Measurements from ENCODE around the gene AIP. TPM values are rescaled to one million over a fixed set of nuclear protein-coding genes. Genes with fewer than 3 reads are reported as not detected.
A peak's percentile ranks its signal among the peaks of the same experiment; 100 is the strongest.

Gene AIP
- 81.5 and 91.2 TPM in 2 replicates for total RNA-seq (2014; rRNA removed; shearing (Covaris generic))
- 65.3 and 67.3 TPM in 2 replicates for polyA plus RNA-seq (2015; cell fraction: cytosol; rRNA removed)
- 43.6 and 54.0 TPM in 2 replicates for polyA plus RNA-seq (2015; cell fraction: nucleus; rRNA removed)

- DNase-seq (ENCODE audit: low read depth) = peak; percentile 96
These were observed at the start of gene AIP for GRCh38 chr11:67482827-67483798. AIP (plus strand) TSS chr11:67483026; CDS start chr11:67483159, 133 bp downstream.

GRCh38 chr11:67433536-67434394, 49.1 kb upstream of the AIP start:
- DNase-seq (ENCODE audit: low read depth) = no peak

- no peak for DNase-seq (ENCODE audit: low read depth)
These were observed 48.4 kb upstream of the AIP start for GRCh38 chr11:67434395-67434881.

- DNase-seq (ENCODE audit: low read depth) = no peak
These were observed 47.6 kb upstream of the AIP start for GRCh38 chr11:67435031-67435726.

- no peak for DNase-seq (ENCODE audit: low read depth)
These were observed 46.9 kb upstream of the AIP start for GRCh38 chr11:67435727-67436458.

- no peak for DNase-seq (ENCODE audit: low read depth)
These were observed 46.3 kb upstream of the AIP start for GRCh38 chr11:67436459-67437081.

- DNase-seq (ENCODE audit: low read depth) = no peak
These were observed 45.6 kb upstream of the AIP start, which contains the start of gene PTPRCAP for GRCh38 chr11:67437082-67437808. PTPRCAP (minus strand) TSS chr11:67437682; CDS start chr11:67437619, 63 bp downstream.

- no peak for DNase-seq (ENCODE audit: low read depth)
These were observed 45.0 kb upstream of the AIP start for GRCh38 chr11:67437809-67438157.

- DNase-seq (ENCODE audit: low read depth) = no peak
These were observed 44.5 kb upstream of the AIP start for GRCh38 chr11:67438158-67438902.

- peak; percentile 48 for DNase-seq (ENCODE audit: low read depth)
These were observed 43.3 kb upstream of the AIP start for GRCh38 chr11:67439321-67440228.

- DNase-seq (ENCODE audit: low read depth) = no peak
These were observed 42.4 kb upstream of the AIP start for GRCh38 chr11:67440229-67441097.

GRCh38 chr11:67441098-67441563, 41.7 kb upstream of the AIP start:
- DNase-seq (ENCODE audit: low read depth) = no peak

- DNase-seq (ENCODE audit: low read depth) = no peak
These were observed 41.0 kb upstream of the AIP start for GRCh38 chr11:67441731-67442351.

GRCh38 chr11:67442504-67443404, 40.1 kb upstream of the AIP start:
- DNase-seq (ENCODE audit: low read depth) = no peak

- no peak for DNase-seq (ENCODE audit: low read depth)
These were observed 37.3 kb upstream of the AIP start for GRCh38 chr11:67445515-67445914.

Data from HT1080 (cell line).